ENCODE measurements around the gene SRGAP2.
A peak's percentile ranks its signal among the peaks of the same experiment; 100 is the strongest.
"Not testable (repeated sequence)": the region's sequence is repeated elsewhere in the genome, so short reads cannot be mapped to it uniquely, and the experiment has no call there.

The SRGAP2 gene

GRCh38 chr1:206205569-206205968 lies 2.2 kb downstream of the SRGAP2 start:
- not testable (repeated sequence) for DNase-seq (ENCODE audit: low spot score)

- not testable (repeated sequence) for DNase-seq (ENCODE audit: low spot score)
Observed at GRCh38 chr1:206210802-206211201, 7.5 kb downstream of the SRGAP2 start.

- DNase-seq (ENCODE audit: low spot score): not testable (repeated sequence)
Observed at GRCh38 chr1:206215600-206216392, 12.5 kb downstream of the SRGAP2 start.

- not testable (repeated sequence) for DNase-seq (ENCODE audit: low spot score)
Observed at GRCh38 chr1:206218285-206218684, 14.9 kb downstream of the SRGAP2 start.

- DNase-seq (ENCODE audit: low spot score): not testable (repeated sequence)
Observed at GRCh38 chr1:206218765-206219164, 15.4 kb downstream of the SRGAP2 start.

- not testable (repeated sequence) for DNase-seq (ENCODE audit: low spot score)
Observed at GRCh38 chr1:206219514-206220331, 16.4 kb downstream of the SRGAP2 start.

GRCh38 chr1:206220332-206221000 lies 17.1 kb downstream of the SRGAP2 start:
- DNase-seq (ENCODE audit: low spot score): not testable (repeated sequence)

GRCh38 chr1:206221585-206221984 lies 18.2 kb downstream of the SRGAP2 start:
- DNase-seq (ENCODE audit: low spot score): not testable (repeated sequence)

GRCh38 chr1:206224190-206224776 lies 20.9 kb downstream of the SRGAP2 start:
- DNase-seq (ENCODE audit: low spot score): not testable (repeated sequence)

GRCh38 chr1:206225386-206225785 lies 22.0 kb downstream of the SRGAP2 start:
- not testable (repeated sequence) for DNase-seq (ENCODE audit: low spot score)

- DNase-seq (ENCODE audit: low spot score): not testable (repeated sequence)
Observed at GRCh38 chr1:206226886-206227285, 23.5 kb downstream of the SRGAP2 start.

- DNase-seq (ENCODE audit: low spot score): not testable (repeated sequence)
Observed at GRCh38 chr1:206229286-206229685, 25.9 kb downstream of the SRGAP2 start.

- not testable (repeated sequence) for DNase-seq (ENCODE audit: low spot score)
Observed at GRCh38 chr1:206231989-206232388, 28.6 kb downstream of the SRGAP2 start.

GRCh38 chr1:206232970-206233645 lies 29.8 kb downstream of the SRGAP2 start:
- not testable (repeated sequence) for DNase-seq (ENCODE audit: low spot score)

GRCh38 chr1:206234189-206234916 lies 31.0 kb downstream of the SRGAP2 start:
- DNase-seq (ENCODE audit: low spot score): not testable (repeated sequence)

- not testable (repeated sequence) for DNase-seq (ENCODE audit: low spot score)
Observed at GRCh38 chr1:206235190-206235589, 31.8 kb downstream of the SRGAP2 start.

GRCh38 chr1:206240288-206240687 lies 36.9 kb downstream of the SRGAP2 start:
- DNase-seq (ENCODE audit: low spot score): not testable (repeated sequence)

- peak; percentile 31 for DNase-seq (ENCODE audit: low spot score)
Observed at GRCh38 chr1:206243335-206243734, 40.0 kb downstream of the SRGAP2 start.

GRCh38 chr1:206245479-206245878 lies 42.1 kb downstream of the SRGAP2 start:
- not testable (repeated sequence) for DNase-seq (ENCODE audit: low spot score)

- not testable (repeated sequence) for DNase-seq (ENCODE audit: low spot score)
Observed at GRCh38 chr1:206246129-206246886, 43.0 kb downstream of the SRGAP2 start.

Data from Ammon's horn (tissue), 1 donor.